Peyer's patch (tissue), 4 donors: ENCODE results near the gene LRCH4.

Experiments used
- CTCF ChIP-seq, 6 experiments: fragments of 450-650 bp in 4 of 6; fragments of 200-600 bp in 2 of 6; sonication (generic) in 1 of 6; IDR thresholded peaks; one replicate each; pipeline ENCODE4 v1.5.1; 2017 to 2019; ENCODE audit warnings: antibody characterized with exemption in 6 of 6, mild to moderate bottlenecking in 3 of 6, moderate library complexity in 1 of 6
- POLR2A ChIP-seq, 2 donors: fragments of 450-650 bp; IDR thresholded peaks; one replicate each; pipeline ENCODE4 v1.5.1; 2017; ENCODE audit warnings: antibody characterized with exemption in 2 of 2, mild to moderate bottlenecking in 2 of 2, moderate library complexity in 2 of 2

GRCh38 chr7:100563100-100563564, 22.8 kb downstream of the LRCH4 start:
- TF ChIP-seq POLR2A (IDR thresholded peaks at IDR 0.05) (no peak), CTCF (IDR thresholded peaks at IDR 0.05) (no peak)
